H9 (cell line): ENCODE data around the gene ACACA. TPM values are rescaled to one million over a fixed set of nuclear protein-coding genes. Genes with fewer than 3 reads are reported as not detected.

Experiments used
- DNase-seq: peaks from one replicate; pipeline ENCODE4 v3.0.0-alpha.2; 2017
- H2AFZ ChIP-seq: one replicate; pipeline ENCODE4 v1.6.1; 2013; ENCODE audit warnings: mild to moderate bottlenecking, low read length, control low read depth, moderate library complexity
- H2AK5ac ChIP-seq: 2 replicates; pipeline ENCODE4 v1.6.1; 2013; ENCODE audit warnings: low read length, control low read depth, mixed read lengths; ENCODE audit not compliant: insufficient read length
- H2BK120ac ChIP-seq: one replicate; pipeline ENCODE4 v1.6.1; 2013; ENCODE audit warnings: low read depth, mild to moderate bottlenecking, low read length, control low read depth, inconsistent platforms; ENCODE audit not compliant: poor library complexity, severe bottlenecking
- H2BK12ac ChIP-seq: 2 replicates; pipeline ENCODE4 v1.6.1; 2013; ENCODE audit warnings: low read length, control low read depth, mixed read lengths, low read depth; ENCODE audit not compliant: insufficient read length
- H2BK15ac ChIP-seq: 2 replicates; pipeline ENCODE4 v1.6.1; 2013; ENCODE audit warnings: low read depth, low read length, control low read depth
- H2BK20ac ChIP-seq: one replicate; pipeline ENCODE4 v1.6.1; 2013; ENCODE audit warnings: low read depth, mild to moderate bottlenecking, low read length, control low read depth, inconsistent platforms; ENCODE audit not compliant: poor library complexity, severe bottlenecking
- H2BK5ac ChIP-seq: 2 replicates; pipeline ENCODE4 v1.6.1; 2013; ENCODE audit warnings: low read length, control low read depth, mixed read lengths; ENCODE audit not compliant: insufficient read length
- H3K14ac ChIP-seq: 2 replicates; pipeline ENCODE4 v1.6.1; 2013; ENCODE audit warnings: low read length, control low read depth; ENCODE audit not compliant: insufficient read depth
- H3K18ac ChIP-seq: 2 replicates; pipeline ENCODE4 v1.6.1; 2013; ENCODE audit warnings: low read depth, mild to moderate bottlenecking, mixed read lengths, low read length, control low read depth; ENCODE audit not compliant: insufficient read length
- H3K23ac ChIP-seq: 2 replicates; pipeline ENCODE4 v1.6.1; 2013; ENCODE audit warnings: low read length, control low read depth, mixed read lengths, low read depth; ENCODE audit not compliant: insufficient read length
- H3K23me2 ChIP-seq: 2 replicates; pipeline ENCODE4 v1.6.1; 2013; ENCODE audit warnings: low read depth, mild to moderate bottlenecking, mixed read lengths, low read length, control low read depth; ENCODE audit not compliant: insufficient read length, poor library complexity, severe bottlenecking
- H3K27ac ChIP-seq: 2 replicates; pipeline ENCODE4 v1.5.1; 2013; ENCODE audit warnings: low read length, control low read depth, mixed read lengths, low read depth; ENCODE audit not compliant: insufficient read length
- H3K27me3 ChIP-seq: 2 replicates; pipeline ENCODE4 v1.6.1; 2013; ENCODE audit warnings: low read length, control low read depth, inconsistent platforms; ENCODE audit not compliant: insufficient read depth
- H3K4ac ChIP-seq: 2 replicates; pipeline ENCODE4 v1.6.1; 2013; ENCODE audit warnings: low read depth, mild to moderate bottlenecking, control low read depth, inconsistent platforms, low read length, moderate library complexity
- H3K4me1 ChIP-seq: 2 replicates; pipeline ENCODE4 v1.6.1; 2013; ENCODE audit warnings: low read length, control low read depth, inconsistent platforms; ENCODE audit not compliant: insufficient read depth
- H3K4me2 ChIP-seq: 2 replicates; pipeline ENCODE4 v1.6.1; 2013; ENCODE audit warnings: low read length, control low read depth, mixed read lengths; ENCODE audit not compliant: insufficient read length, insufficient read depth
- H3K56ac ChIP-seq: 2 replicates; pipeline ENCODE4 v1.6.1; 2013; ENCODE audit warnings: low read depth, mild to moderate bottlenecking, mixed read lengths, low read length, control low read depth; ENCODE audit not compliant: insufficient read length
- H3K79me1 ChIP-seq: 2 replicates; pipeline ENCODE4 v1.6.1; 2013; ENCODE audit warnings: low read depth, mild to moderate bottlenecking, moderate library complexity, low read length, control low read depth, inconsistent platforms; ENCODE audit not compliant: insufficient read depth, poor library complexity, severe bottlenecking
- H3K79me2 ChIP-seq: 2 replicates; pipeline ENCODE4 v1.6.1; 2013; ENCODE audit warnings: low read length, control low read depth, inconsistent platforms; ENCODE audit not compliant: insufficient read depth
- H3K9ac ChIP-seq: 2 replicates; pipeline ENCODE4 v1.6.1; 2013; ENCODE audit warnings: low read length, control low read depth, mixed read lengths; ENCODE audit not compliant: insufficient read length; ENCODE audit errors: extremely low read depth
- H3K9me3 ChIP-seq: one replicate; pipeline ENCODE4 v1.6.1; 2013; ENCODE audit warnings: low read depth, low read length, inconsistent platforms; ENCODE audit not compliant: control insufficient read depth
- H3T11ph ChIP-seq: one replicate; pipeline ENCODE4 v1.6.1; 2013; ENCODE audit warnings: mild to moderate bottlenecking, low read length, control low read depth, inconsistent platforms
- H4K20me1 ChIP-seq: one replicate; pipeline ENCODE4 v1.6.1; 2013; ENCODE audit not compliant: control insufficient read depth, insufficient read length, insufficient read depth
- H4K5ac ChIP-seq: 2 replicates; pipeline ENCODE4 v1.6.1; 2013; ENCODE audit warnings: low read depth, mild to moderate bottlenecking, mixed read lengths, low read length, control low read depth; ENCODE audit not compliant: insufficient read length
- H4K8ac ChIP-seq: replicated peaks from 2 replicates; pipeline ENCODE4 v1.6.1; 2013; ENCODE audit warnings: low read length, control low read depth, mixed read lengths, low read depth; ENCODE audit not compliant: insufficient read length
- H4K91ac ChIP-seq: 2 replicates; pipeline ENCODE4 v1.6.1; 2013; ENCODE audit warnings: low read depth, mild to moderate bottlenecking, moderate library complexity, mixed read lengths, low read length, control low read depth; ENCODE audit not compliant: insufficient read length
- H3K27ac Mint-ChIP-seq, 3 experiments: 2 replicates in 2 of 3; 3 replicates in 1 of 3; pipeline ENCODE4 v1.8.0; 2020 to 2021; ENCODE audit warnings: mixed read lengths in 3 of 3, mild to moderate bottlenecking in 1 of 3, moderate library complexity in 1 of 3
- H3K27me3 Mint-ChIP-seq: 2 replicates; pipeline ENCODE4 v1.8.0; 2021; ENCODE audit warnings: low read depth, mild to moderate bottlenecking, moderate library complexity, mixed read lengths
- H3K36me3 Mint-ChIP-seq, 3 experiments: 2 replicates in 2 of 3; 3 replicates in 1 of 3; pipeline ENCODE4 v1.8.0; 2020 to 2021; ENCODE audit warnings: low read depth in 3 of 3, mixed read lengths in 3 of 3; ENCODE audit not compliant: insufficient read depth in 1 of 3
- H3K4me1 Mint-ChIP-seq, 2 experiments: 2 replicates each; pipeline ENCODE4 v1.8.0; 2020; ENCODE audit warnings: mixed read lengths in 2 of 2
- H3K4me3 Mint-ChIP-seq, 2 experiments: 2 replicates in 1 of 2; 3 replicates in 1 of 2; pipeline ENCODE4 v1.8.0; 2020 to 2021; ENCODE audit warnings: mild to moderate bottlenecking in 2 of 2, mixed read lengths in 2 of 2, moderate library complexity in 1 of 2
- H3K9me3 Mint-ChIP-seq, 2 experiments: 2 replicates in 1 of 2; 3 replicates in 1 of 2; pipeline ENCODE4 v1.8.0; 2020; ENCODE audit warnings: mild to moderate bottlenecking in 2 of 2, mixed read lengths in 2 of 2, moderate library complexity in 1 of 2
- CTCF ChIP-seq: fragments of 200-600 bp; sonication (generic); conservative IDR thresholded peaks from 3 replicates; pipeline ENCODE4 v1.8.0; 2021; ENCODE audit warnings: antibody characterized with exemption, mild to moderate bottlenecking
- WGBS: extraction: QIAGEN DNeasy Blood & Tissue Kit; methylation state at CpG from one replicate; pipeline ENCODE4 v1.1.7; 2013; ENCODE audit warnings: missing lambda C conversion rate, low lambda C conversion rate, mixed read lengths; ENCODE audit not compliant: insufficient read length; ENCODE audit errors: extremely low coverage; 5-methylcytosine and 5-hydroxymethylcytosine counted together
- total RNA-seq: library from RNA; stranded (reverse); gene quantifications from 2 replicates; pipeline ENCODE4 v1.2.1, GENCODE V29; 2021

ACACA gene
- total RNA-seq, 1 experiment from 2014 or later: 135 TPM

- Histone ChIP-seq H3K18ac (no peak overlapping the region), H2AFZ (no peak overlapping the region), H3K27ac (no peak overlapping the region), H2AK5ac (no peak overlapping the region), H2BK5ac (no peak overlapping the region), H3K4ac (no peak overlapping the region), H3K79me2 (no peaks in the 10 kb centered on the region), H4K5ac (no peak overlapping the region), H4K20me1 (no peaks in the 10 kb centered on the region), H2BK15ac (no peak overlapping the region), H2BK12ac (no peak overlapping the region), H3K56ac (no peak overlapping the region), H3K4me1 (peaks cover 13% of the 10 kb centered on the region), H2BK120ac (no peak overlapping the region), H3K23ac (no peak overlapping the region), H4K91ac (no peak overlapping the region), H3K23me2 (no peaks in the 10 kb centered on the region), H3K79me1 (no peaks in the 10 kb centered on the region), H4K8ac (no peak overlapping the region), H3K4me2 (no peak overlapping the region), H3K27me3 (no peaks in the 10 kb centered on the region), H3K9me3 (no peaks in the 10 kb centered on the region), H3T11ph (no peak overlapping the region), H3K14ac (no peak overlapping the region), H2BK20ac (no peak overlapping the region), H3K9ac (no peak overlapping the region)
- WGBS: no CpG with 5 or more reads among the region's 8 CpGs
- H3K4me1 Mint-ChIP-seq: peaks cover 36 to 37% of the 10 kb centered on the region in 2 experiments
- H3K27me3 Mint-ChIP-seq: peaks cover 2% of the 10 kb centered on the region; the same call in 1 of the 2 replicates
- no peak; the same call in 2 of the 3 replicates for TF ChIP-seq CTCF
- peaks cover 32 to 55% (median 49%) of the 10 kb centered on the region in 3 experiments; a peak in 6 of 7 replicates for H3K36me3 Mint-ChIP-seq
- H3K9me3 Mint-ChIP-seq: peaks cover 14 to 21% of the 10 kb centered on the region in 2 experiments
- peak overlapping the region; percentile 7 to 78 (median 48); a peak in 3 of 7 replicates for H3K27ac Mint-ChIP-seq
- H3K4me3 Mint-ChIP-seq: peak overlapping the region in 1 of 2 experiments; percentile 1; a peak in 1 of 5 replicates
- DNase-seq: no peak
Measured at GRCh38 chr17:37082311-37082860, 324.2 kb downstream of the ACACA start.
